Ureter (tissue), 1 donor: ENCODE results near the gene CXCL11. TPM values are rescaled to one million over a fixed set of nuclear protein-coding genes. Genes with fewer than 3 reads are reported as not detected.
"Not testable (repeated sequence)": the region's sequence is repeated elsewhere in the genome, so short reads cannot be mapped to it uniquely, and the experiment has no call there.

Experiments
- DNase-seq: peaks from one replicate; pipeline ENCODE4 v3.0.0-alpha.2; 2020; ENCODE audit warnings: low spot score
- total RNA-seq: library from RNA; stranded (reverse); gene quantifications from one replicate; pipeline ENCODE4 v1.2.4, GENCODE V29; 2023
- donor health status: DM: yes; HTN: yes; CAD: no.

CXCL11 gene
- total RNA-seq, 1 donor from 2014 or later = 0.31 TPM

- DNase-seq = no peak
Measured at GRCh38 chr4:76001700-76002099, 34.2 kb downstream of the CXCL11 start.

GRCh38 chr4:76000279-76000678 lies 35.6 kb downstream of the CXCL11 start:
- DNase-seq = no peak

- DNase-seq = not testable (repeated sequence)
Measured at GRCh38 chr4:75998525-75999147, 37.2 kb downstream of the CXCL11 start.

GRCh38 chr4:75997946-75998345 lies 37.9 kb downstream of the CXCL11 start:
- no peak for DNase-seq

GRCh38 chr4:75997081-75997480 lies 38.8 kb downstream of the CXCL11 start:
- no peak for DNase-seq

GRCh38 chr4:75995727-75996126 lies 40.1 kb downstream of the CXCL11 start:
- no peak for DNase-seq

GRCh38 chr4:75992462-75992861 lies 43.4 kb downstream of the CXCL11 start:
- DNase-seq = no peak

- no peak for DNase-seq
Measured at GRCh38 chr4:75989846-75990528, 45.9 kb downstream of the CXCL11 start.

GRCh38 chr4:75985116-75985515 lies 50.8 kb downstream of the CXCL11 start:
- DNase-seq = no peak

Other genes starting within 250 kb of the CXCL11 start
- gene PPEF2, start 133.6 kb downstream of the CXCL11 start, total RNA-seq = not detected
- gene NAAA, start 95.1 kb downstream of the CXCL11 start, total RNA-seq = 34.8 TPM
- gene SDAD1, start 45.1 kb downstream of the CXCL11 start, total RNA-seq = 75.1 TPM
- 1.2 TPM for gene CXCL9, start 28.6 kb downstream of the CXCL11 start, total RNA-seq
- gene CXCL10, start 12.6 kb downstream of the CXCL11 start, total RNA-seq = 0.34 TPM
- not detected for gene ART3, start 38.6 kb upstream of the CXCL11 start, total RNA-seq
- 47.2 TPM for gene NUP54, start 112.3 kb upstream of the CXCL11 start, total RNA-seq
- 228 TPM for gene SCARB2, start 177.8 kb upstream of the CXCL11 start, total RNA-seq
- 9.6 TPM for gene FAM47E, start 215.7 kb upstream of the CXCL11 start, total RNA-seq